Mesenteric fat pad (tissue), 1 donor: ENCODE results near the gene CRHR2. TPM values are rescaled to one million over a fixed set of nuclear protein-coding genes. Genes with fewer than 3 reads are reported as not detected.
A peak's percentile ranks its signal among the peaks of the same experiment; 100 is the strongest.
"Not testable (repeated sequence)": the region's sequence is repeated elsewhere in the genome, so short reads cannot be mapped to it uniquely, and the experiment has no call there.

Experiments used
- DNase-seq: peaks from one replicate; pipeline ENCODE4 v3.0.0-alpha.2; 2020; ENCODE audit warnings: low spot score
- total RNA-seq: library from RNA; stranded (reverse); fragmentation: NEBNext Ultra II Directional; extraction: Animal tissue kit (Norgen Biotek cat#: 25700); gene quantifications from one replicate; pipeline ENCODE4 v1.2.1, GENCODE V29; 2021
- donor health status: DM: yes; HTN: yes; CAD: no.

Gene CRHR2
- total RNA-seq, 1 donor from 2014 or later: 0.19 TPM

- DNase-seq: peak; percentile 80
Measured at GRCh38 chr7:30656006-30656957, 26.0 kb downstream of the CRHR2 start.

- peak; percentile 84 for DNase-seq
Measured at GRCh38 chr7:30655096-30655970, 26.9 kb downstream of the CRHR2 start.

- DNase-seq: peak; percentile 80
Measured at GRCh38 chr7:30654296-30655090, 27.8 kb downstream of the CRHR2 start.

- peak; percentile 85 for DNase-seq
Measured at GRCh38 chr7:30652698-30653641, 29.3 kb downstream of the CRHR2 start.

GRCh38 chr7:30652132-30652531, 30.1 kb downstream of the CRHR2 start:
- DNase-seq: peak; percentile 69

GRCh38 chr7:30650421-30650808, 31.8 kb downstream of the CRHR2 start:
- DNase-seq: peak; percentile 37

GRCh38 chr7:30649717-30650420, 32.4 kb downstream of the CRHR2 start:
- peak; percentile 84 for DNase-seq

GRCh38 chr7:30648744-30649540, 33.3 kb downstream of the CRHR2 start:
- DNase-seq: peak; percentile 55

- DNase-seq: no peak
Measured at GRCh38 chr7:30647589-30648364, 34.5 kb downstream of the CRHR2 start.

GRCh38 chr7:30646154-30646553, 36.1 kb downstream of the CRHR2 start:
- no peak for DNase-seq

GRCh38 chr7:30645661-30646060, 36.6 kb downstream of the CRHR2 start:
- no peak for DNase-seq

GRCh38 chr7:30644286-30644955, 37.8 kb downstream of the CRHR2 start:
- no peak for DNase-seq

- DNase-seq: no peak
Measured at GRCh38 chr7:30642789-30643188, 39.5 kb downstream of the CRHR2 start.

GRCh38 chr7:30642322-30642721, 39.9 kb downstream of the CRHR2 start:
- DNase-seq: not testable (repeated sequence)

- DNase-seq: no peak
Measured at GRCh38 chr7:30635798-30636197, 46.5 kb downstream of the CRHR2 start.

- DNase-seq: no peak
Measured at GRCh38 chr7:30634634-30635201, 47.5 kb downstream of the CRHR2 start.

- DNase-seq: no peak
Measured at GRCh38 chr7:30634193-30634626, 48.0 kb downstream of the CRHR2 start.
